ENCODE data around the gene HDAC4.

The HDAC4 gene

DNA sequence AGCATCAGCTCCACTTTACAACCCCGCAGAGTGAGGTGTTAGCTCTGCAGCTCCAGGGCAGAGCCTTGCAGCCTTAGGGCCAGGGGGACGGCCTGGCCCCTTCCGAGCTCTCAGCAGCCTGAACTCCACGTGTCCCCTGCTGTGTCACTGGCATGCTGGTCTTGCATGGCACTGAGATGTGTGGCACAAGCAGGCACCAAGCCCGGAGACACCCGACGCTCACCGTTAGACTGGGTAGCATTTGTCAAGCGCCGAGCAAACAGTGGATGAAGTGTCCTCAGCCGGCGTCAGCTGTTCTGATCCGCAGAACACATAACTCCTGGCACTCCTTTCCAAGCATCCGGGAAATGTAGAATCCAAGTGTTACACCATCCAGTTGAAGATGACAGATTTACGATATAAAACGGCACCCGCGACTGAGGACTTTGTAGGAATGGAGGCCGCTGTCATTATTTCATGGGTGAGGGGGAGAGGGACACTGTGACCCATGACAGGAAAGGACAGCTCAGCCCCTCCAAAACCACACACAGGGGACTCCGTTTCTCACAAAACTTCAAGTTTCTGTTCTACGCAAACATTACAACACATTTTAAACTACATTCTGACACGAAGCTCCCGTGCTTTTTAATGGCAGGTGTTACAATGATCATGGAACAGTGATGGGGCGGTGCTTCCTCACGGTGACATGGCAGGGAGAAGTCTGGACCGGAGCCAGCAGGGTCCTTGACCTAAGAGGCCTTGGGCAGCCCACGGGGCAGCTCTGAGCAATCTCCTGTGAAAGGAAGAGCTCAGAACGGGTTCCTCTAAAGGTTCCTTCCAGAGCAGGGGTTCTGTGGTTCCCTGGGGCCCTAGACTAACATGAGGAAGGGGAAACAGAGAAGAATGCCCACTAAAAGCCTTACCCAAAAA lies 89.4 kb downstream of the HDAC4 start:
- Mint-ChIP-seq H3K4me1 (peaks cover 10 to 13% of the 10 kb centered on the region in 2 donors), H3K27ac (no peak overlapping the region), H3K36me3 (peaks cover 27 to 39% of the 10 kb centered on the region in 2 donors), H3K4me3 (no peak overlapping the region), H3K27me3 (no peaks in the 10 kb centered on the region), H3K9me3 (peaks cover 5 to 6% of the 10 kb centered on the region in 2 donors)
- no peak for DNase-seq
- no peak for ATAC-seq (replicated peaks)

GRCh38 chr2:239310401-239311061 lies 90.3 kb downstream of the HDAC4 start:
- no peak for DNase-seq
- peaks cover 23 to 41% of the 10 kb centered on the region in 2 donors for H3K36me3 Mint-ChIP-seq
- no peak overlapping the region for H3K4me3 Mint-ChIP-seq
- H3K27ac Mint-ChIP-seq = no peak overlapping the region
- no peaks in the 10 kb centered on the region for H3K27me3 Mint-ChIP-seq
- H3K4me1 Mint-ChIP-seq = peaks cover 14% of the 10 kb centered on the region in 2 donors
- peaks cover 5 to 6% of the 10 kb centered on the region in 2 donors for H3K9me3 Mint-ChIP-seq
- no peak for ATAC-seq (replicated peaks)

GRCh38 chr2:239309398-239310245 lies 91.2 kb downstream of the HDAC4 start:
- H3K36me3 Mint-ChIP-seq = peaks cover 17 to 33% of the 10 kb centered on the region in 2 donors
- H3K9me3 Mint-ChIP-seq = peaks cover 0 to 4% of the 10 kb centered on the region in 2 donors
- H3K4me3 Mint-ChIP-seq = no peak overlapping the region
- H3K27me3 Mint-ChIP-seq = no peaks in the 10 kb centered on the region
- peaks cover 8 to 19% of the 10 kb centered on the region in 2 donors for H3K4me1 Mint-ChIP-seq
- no peak overlapping the region for H3K27ac Mint-ChIP-seq
- no peak for ATAC-seq (replicated peaks)
- no peak for DNase-seq

GRCh38 chr2:239308661-239309397 lies 92.0 kb downstream of the HDAC4 start:
- peaks cover 10 to 28% of the 10 kb centered on the region in 2 donors for H3K36me3 Mint-ChIP-seq
- H3K9me3 Mint-ChIP-seq = no peaks in the 10 kb centered on the region
- no peak for ATAC-seq (replicated peaks)
- DNase-seq = no peak
- no peak overlapping the region for H3K27ac Mint-ChIP-seq
- H3K4me1 Mint-ChIP-seq = peaks cover 13 to 27% of the 10 kb centered on the region in 2 donors
- H3K27me3 Mint-ChIP-seq = no peaks in the 10 kb centered on the region
- H3K4me3 Mint-ChIP-seq = no peak overlapping the region

GRCh38 chr2:239307921-239308613 lies 92.8 kb downstream of the HDAC4 start:
- Mint-ChIP-seq H3K4me1 (peaks cover 21 to 35% of the 10 kb centered on the region in 2 donors), H3K4me3 (no peak overlapping the region), H3K36me3 (peaks cover 10 to 24% of the 10 kb centered on the region in 2 donors), H3K27ac (no peak overlapping the region), H3K9me3 (no peaks in the 10 kb centered on the region), H3K27me3 (no peaks in the 10 kb centered on the region)
- no peak for DNase-seq
- no peak for ATAC-seq (replicated peaks)

- H3K9me3 Mint-ChIP-seq = no peaks in the 10 kb centered on the region
- no peak overlapping the region for H3K27ac Mint-ChIP-seq
- H3K4me3 Mint-ChIP-seq = no peak overlapping the region
- H3K36me3 Mint-ChIP-seq = peaks cover 10 to 28% of the 10 kb centered on the region in 2 donors
- H3K4me1 Mint-ChIP-seq = peaks cover 29 to 44% of the 10 kb centered on the region in 2 donors
- no peak for DNase-seq
- no peak for ATAC-seq (replicated peaks)
- H3K27me3 Mint-ChIP-seq = no peaks in the 10 kb centered on the region
Observed at GRCh38 chr2:239307221-239307569, 93.6 kb downstream of the HDAC4 start.

GRCh38 chr2:239306274-239307220 lies 94.3 kb downstream of the HDAC4 start:
- DNase-seq (no peak), ATAC-seq (replicated peaks) (no peak)
- Mint-ChIP-seq H3K36me3 (peaks cover 7 to 22% of the 10 kb centered on the region in 2 donors), H3K27ac (peak overlapping the region; percentile 32), H3K9me3 (no peaks in the 10 kb centered on the region), H3K27me3 (no peaks in the 10 kb centered on the region), H3K4me1 (peaks cover 31 to 46% of the 10 kb centered on the region in 2 donors), H3K4me3 (no peak overlapping the region)

- Mint-ChIP-seq H3K36me3 (peaks cover 9 to 26% of the 10 kb centered on the region in 2 donors), H3K27ac (peak overlapping the region; percentile 32), H3K27me3 (no peaks in the 10 kb centered on the region), H3K4me3 (no peak overlapping the region), H3K9me3 (no peaks in the 10 kb centered on the region), H3K4me1 (peaks cover 35 to 49% of the 10 kb centered on the region in 2 donors)
- DNase-seq = no peak
- ATAC-seq (replicated peaks) = no peak
Observed at GRCh38 chr2:239305771-239306170, 95.0 kb downstream of the HDAC4 start.

- H3K27ac Mint-ChIP-seq = no peak overlapping the region
- H3K4me1 Mint-ChIP-seq = peaks cover 32 to 51% of the 10 kb centered on the region in 2 donors
- DNase-seq (no peak), ATAC-seq (replicated peaks) (no peak)
- no peak overlapping the region for H3K4me3 Mint-ChIP-seq
- H3K27me3 Mint-ChIP-seq = no peaks in the 10 kb centered on the region
- H3K36me3 Mint-ChIP-seq = peaks cover 7 to 27% of the 10 kb centered on the region in 2 donors
- H3K9me3 Mint-ChIP-seq = no peaks in the 10 kb centered on the region
Observed at GRCh38 chr2:239305222-239305575, 95.6 kb downstream of the HDAC4 start.

DNA sequence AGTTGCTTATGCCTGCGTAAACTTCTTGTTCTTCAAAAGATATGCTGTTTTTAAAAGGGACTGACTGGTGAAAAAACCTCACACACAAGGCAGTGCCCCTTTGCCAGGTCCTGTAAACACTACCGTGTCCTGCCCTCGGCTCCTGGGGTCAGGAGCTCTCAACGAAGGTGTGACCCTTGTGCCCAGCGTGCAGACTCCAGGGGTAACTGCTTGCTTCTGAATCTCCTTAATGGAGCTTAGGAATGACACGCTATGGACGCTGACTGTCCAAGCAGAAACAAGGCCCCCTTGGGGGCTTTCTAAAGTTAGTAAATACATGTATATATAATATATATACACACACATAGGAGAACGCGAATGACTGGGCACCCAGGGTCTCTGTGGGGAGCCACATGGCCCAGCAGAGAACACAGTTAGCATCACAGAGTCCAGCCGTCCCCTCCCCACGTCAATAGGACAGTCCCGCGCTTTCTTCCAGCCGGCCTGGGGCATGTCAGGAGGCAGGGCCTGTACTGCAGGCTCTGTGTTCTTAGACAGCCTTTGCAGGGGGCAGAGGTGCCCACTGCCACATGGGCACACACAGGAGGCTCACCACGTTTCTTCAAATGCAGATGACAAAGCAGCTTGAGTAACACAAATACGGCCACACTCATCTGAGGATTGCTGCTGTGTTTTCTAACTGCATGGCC lies 96.1 kb downstream of the HDAC4 start:
- H3K27ac Mint-ChIP-seq = no peak overlapping the region
- peaks cover 35 to 51% of the 10 kb centered on the region in 2 donors for H3K4me1 Mint-ChIP-seq
- ATAC-seq (replicated peaks) (no peak), DNase-seq (no peak)
- peaks cover 5 to 27% of the 10 kb centered on the region in 2 donors for H3K36me3 Mint-ChIP-seq
- H3K27me3 Mint-ChIP-seq = no peaks in the 10 kb centered on the region
- no peaks in the 10 kb centered on the region for H3K9me3 Mint-ChIP-seq
- H3K4me3 Mint-ChIP-seq = no peak overlapping the region

DNA sequence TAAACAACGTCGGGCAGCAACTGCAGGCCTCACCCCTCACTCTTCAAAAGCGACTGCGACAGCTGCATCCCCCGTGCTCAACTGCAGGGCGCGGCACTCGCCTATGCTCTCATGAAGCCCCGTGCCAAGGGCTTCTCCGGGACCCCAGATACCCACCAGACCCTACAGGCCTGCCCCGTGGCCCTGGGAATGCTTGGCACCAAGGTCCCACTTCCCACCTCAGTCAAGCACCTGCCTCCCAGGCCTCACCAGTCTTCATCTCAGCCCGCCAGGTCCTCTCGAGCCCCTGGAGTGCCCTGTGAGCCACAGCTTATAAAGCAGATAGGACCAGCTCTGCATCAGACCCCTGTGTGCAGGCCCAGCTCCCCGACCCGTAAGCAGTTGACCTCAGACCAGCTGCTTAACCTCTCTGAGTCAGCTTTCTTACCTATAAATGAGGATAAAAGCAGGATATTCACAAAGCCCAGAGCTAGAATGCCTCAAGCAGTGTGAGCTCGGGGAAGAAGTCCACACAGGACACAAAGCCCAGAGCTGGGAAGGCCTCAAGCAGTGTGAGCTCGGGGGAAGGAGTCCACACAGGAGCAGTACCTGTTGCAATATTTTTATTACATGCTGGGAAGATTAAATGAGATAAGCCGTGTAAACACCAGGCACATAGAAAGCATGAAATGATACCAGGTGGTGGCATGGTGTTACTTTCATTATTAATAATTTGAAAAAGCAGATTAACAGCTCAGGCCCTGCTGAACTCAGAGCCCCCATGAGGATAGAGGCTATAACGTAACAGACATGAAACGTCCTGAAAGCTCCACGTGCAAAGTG lies 96.9 kb downstream of the HDAC4 start:
- H3K36me3 Mint-ChIP-seq = peaks cover 5 to 27% of the 10 kb centered on the region in 2 donors
- peak overlapping the region in 1 of 2 donors; percentile 25 for H3K4me3 Mint-ChIP-seq
- no peak for DNase-seq
- ATAC-seq (replicated peaks) = peak; percentile 70 to 78
- peak overlapping the region; percentile 26 for H3K27ac Mint-ChIP-seq
- no peaks in the 10 kb centered on the region for H3K9me3 Mint-ChIP-seq
- peaks cover 39 to 58% of the 10 kb centered on the region in 2 donors for H3K4me1 Mint-ChIP-seq
- H3K27me3 Mint-ChIP-seq = no peaks in the 10 kb centered on the region

Measured in stimulated activated naive B cell treated with anti-CD40 and anti-IgM and Interleukin-4, amounts not matched to agents 10 μg/mL and 1 μg/mL and 100 μg/mL, for 72 hours (primary cell).